ENCODE data around the gene PPP3CA. TPM values are rescaled to one million over a fixed set of nuclear protein-coding genes. Genes with fewer than 3 reads are reported as not detected.
"Not testable (repeated sequence)": the region's sequence is repeated elsewhere in the genome, so short reads cannot be mapped to it uniquely, and the experiment has no call there.

The PPP3CA gene
- total RNA-seq, 1 experiment from 2014 or later: 15.5 TPM

- H3K4me1 ChIP-seq (ENCODE audit: insufficient read depth, low read length): peaks cover 12% of the 10 kb centered on the region
- H3K4me3 ChIP-seq (ENCODE audit: low read length): no peak overlapping the region
- DNase-seq: no peak
- ATAC-seq: no peak
- no peaks in the 10 kb centered on the region for H3K9me2 ChIP-seq (replicated peaks; ENCODE audit: low read length)
- H3K9ac ChIP-seq (ENCODE audit: low read length): no peak overlapping the region
- POLR2A ChIA-PET (ENCODE audit: unreplicated experiment): no interaction called here
- intact Hi-C loops (cut with micrococcal nuclease): no loop called here
- no peaks in the 10 kb centered on the region for H3K79me2 ChIP-seq (ENCODE audit: low read length)
- no TSS peak for BruUV-seq (replicated peaks)
- H4K20me1 ChIP-seq (ENCODE audit: low read length): no peaks in the 10 kb centered on the region
- no peaks in the 10 kb centered on the region for H3K9me3 ChIP-seq (ENCODE audit: low read length)
- H3F3A ChIP-seq (ENCODE audit: low read length, unreplicated experiment): no peaks in the 10 kb centered on the region
- no peaks in the 10 kb centered on the region for H3K27me3 ChIP-seq (ENCODE audit: low read length)
- H2AFZ ChIP-seq (ENCODE audit: low read length): no peak overlapping the region
- H3K36me3 ChIP-seq (ENCODE audit: low read depth, low read length): no peaks in the 10 kb centered on the region
- TF ChIP-seq CTCF (conservative IDR thresholded peaks at IDR 0.05; ENCODE audit: low read depth, low read length) (no peak), EZH2phosphoT487 (IDR thresholded peaks at IDR 0.05; ENCODE audit: borderline replicate concordance, low read length) (no peak), EZH2 (IDR thresholded peaks at IDR 0.05; ENCODE audit: low read length, unreplicated experiment) (no peak)
- CTCF ChIA-PET: no interaction called here
- no peak overlapping the region for H3K4me2 ChIP-seq (ENCODE audit: low read length)
- H3K27ac ChIP-seq (ENCODE audit: low read length): no peak overlapping the region
These were observed 211.8 kb downstream of the PPP3CA start for GRCh38 chr4:101135371-101136010.

GRCh38 chr4:101131058-101131457, 216.3 kb downstream of the PPP3CA start:
- POLR2A ChIA-PET (ENCODE audit: unreplicated experiment): not testable (repeated sequence)

GRCh38 chr4:101128898-101129297, 218.4 kb downstream of the PPP3CA start:
- ATAC-seq; H3K4me2 ChIP-seq (ENCODE audit: low read length); H3K4me3 ChIP-seq (ENCODE audit: low read length); DNase-seq; H3K27ac ChIP-seq (ENCODE audit: low read length); POLR2A ChIA-PET (ENCODE audit: unreplicated experiment); H3K4me1 ChIP-seq (ENCODE audit: insufficient read depth, low read length); intact Hi-C loops (cut with micrococcal nuclease); H3K9me2 ChIP-seq (replicated peaks; ENCODE audit: low read length); H3K27me3 ChIP-seq (ENCODE audit: low read length); H3K9ac ChIP-seq (ENCODE audit: low read length); BruUV-seq (replicated peaks); H3K9me3 ChIP-seq (ENCODE audit: low read length); H3K36me3 ChIP-seq (ENCODE audit: low read depth, low read length); H4K20me1 ChIP-seq (ENCODE audit: low read length); CTCF ChIA-PET; H2AFZ ChIP-seq (ENCODE audit: low read length); H3F3A ChIP-seq (ENCODE audit: low read length, unreplicated experiment); H3K79me2 ChIP-seq (ENCODE audit: low read length): not testable (repeated sequence)

More at GRCh38 chr4:101131058-101131457, 216.3 kb downstream of the PPP3CA start:
- BruUV-seq (replicated peaks); H3K4me1 ChIP-seq (ENCODE audit: insufficient read depth, low read length); H3K36me3 ChIP-seq (ENCODE audit: low read depth, low read length); H3K27ac ChIP-seq (ENCODE audit: low read length); intact Hi-C loops (cut with micrococcal nuclease); H3K79me2 ChIP-seq (ENCODE audit: low read length); DNase-seq; H3K9me2 ChIP-seq (replicated peaks; ENCODE audit: low read length); H3F3A ChIP-seq (ENCODE audit: low read length, unreplicated experiment); H3K4me3 ChIP-seq (ENCODE audit: low read length); CTCF ChIA-PET; H3K27me3 ChIP-seq (ENCODE audit: low read length); H3K9ac ChIP-seq (ENCODE audit: low read length); H3K4me2 ChIP-seq (ENCODE audit: low read length); ATAC-seq; H3K9me3 ChIP-seq (ENCODE audit: low read length); H4K20me1 ChIP-seq (ENCODE audit: low read length); H2AFZ ChIP-seq (ENCODE audit: low read length): not testable (repeated sequence)

DNA sequence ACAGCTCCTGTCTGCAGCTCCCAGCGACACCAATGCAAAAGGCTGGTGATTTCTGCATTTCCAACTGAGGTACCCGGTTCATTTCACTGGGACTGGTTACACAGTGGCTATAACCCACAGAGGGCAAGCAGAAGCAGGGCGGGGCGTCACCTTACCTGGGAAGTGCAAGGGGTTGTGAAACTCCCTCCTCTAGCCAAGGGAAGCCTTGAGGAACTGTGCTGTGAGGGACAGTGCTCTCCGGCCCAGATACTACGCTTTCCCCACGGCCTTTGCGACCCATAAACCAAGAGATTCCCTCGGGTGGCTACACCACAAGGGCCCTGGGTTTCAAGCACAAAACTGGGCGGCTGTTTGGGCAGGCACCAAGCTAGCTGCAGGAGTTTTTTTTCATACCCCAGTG, 218.9 kb downstream of the PPP3CA start:
- DNase-seq (no peak), ATAC-seq (no peak)
- H3K36me3 ChIP-seq (ENCODE audit: low read depth, low read length): no peaks in the 10 kb centered on the region
- H3K4me3 ChIP-seq (ENCODE audit: low read length): no peak overlapping the region
- no peak overlapping the region for H3K4me2 ChIP-seq (ENCODE audit: low read length)
- no peak overlapping the region for H2AFZ ChIP-seq (ENCODE audit: low read length)
- H3F3A ChIP-seq (ENCODE audit: low read length, unreplicated experiment): no peaks in the 10 kb centered on the region
- H3K9me2 ChIP-seq (replicated peaks; ENCODE audit: low read length): no peaks in the 10 kb centered on the region
- TF ChIP-seq EZH2 (IDR thresholded peaks at IDR 0.05; ENCODE audit: low read length, unreplicated experiment): no peak
- TF ChIP-seq EZH2phosphoT487 (IDR thresholded peaks at IDR 0.05; ENCODE audit: borderline replicate concordance, low read length): no peak
- no peak for TF ChIP-seq CTCF (conservative IDR thresholded peaks at IDR 0.05; ENCODE audit: low read depth, low read length)
- H3K79me2 ChIP-seq (ENCODE audit: low read length): no peaks in the 10 kb centered on the region
- intact Hi-C loops (cut with micrococcal nuclease): no loop called here
- no TSS peak for BruUV-seq (replicated peaks)
- H3K27me3 ChIP-seq (ENCODE audit: low read length): no peaks in the 10 kb centered on the region
- H3K27ac ChIP-seq (ENCODE audit: low read length): no peak overlapping the region
- H3K9me3 ChIP-seq (ENCODE audit: low read length): no peaks in the 10 kb centered on the region
- H3K9ac ChIP-seq (ENCODE audit: low read length): no peak overlapping the region
- no peaks in the 10 kb centered on the region for H4K20me1 ChIP-seq (ENCODE audit: low read length)
- ChIA-PET CTCF (no interaction called here), POLR2A (ENCODE audit: unreplicated experiment) (no interaction called here)
- peaks cover 6% of the 10 kb centered on the region; the same call in 1 of the 2 replicates for H3K4me1 ChIP-seq (ENCODE audit: insufficient read depth, low read length)
